Ectodermal cell (in vitro differentiated cells): Measurements from ENCODE around the gene FAM83G.
"Not testable (repeated sequence)": the region's sequence is repeated elsewhere in the genome, so short reads cannot be mapped to it uniquely, and the experiment has no call there.

ENCODE experiments used
- H3K27ac ChIP-seq: 2 replicates; pipeline ENCODE4 v1.7.0; 2013; ENCODE audit warnings: mild to moderate bottlenecking, low read depth, low read length; ENCODE audit not compliant: insufficient read depth, poor library complexity, severe bottlenecking
- H3K27me3 ChIP-seq: 2 replicates; pipeline ENCODE4 v1.7.0; 2013; ENCODE audit warnings: mild to moderate bottlenecking, low read length; ENCODE audit not compliant: insufficient read depth, control insufficient read depth, poor library complexity, severe bottlenecking
- H3K36me3 ChIP-seq: one replicate; pipeline ENCODE4 v1.7.0; 2013; ENCODE audit warnings: low read length; ENCODE audit not compliant: control insufficient read depth, insufficient read depth
- H3K4me1 ChIP-seq: one replicate; pipeline ENCODE4 v1.7.0; 2013; ENCODE audit warnings: low read length; ENCODE audit not compliant: control insufficient read depth, insufficient read depth
- H3K4me3 ChIP-seq: 2 replicates; pipeline ENCODE4 v1.7.0; 2013; ENCODE audit warnings: low read depth, low read length, control low read depth; ENCODE audit not compliant: insufficient read depth
- H3K9me3 ChIP-seq: 2 replicates; pipeline ENCODE4 v1.7.0; 2013; ENCODE audit warnings: mild to moderate bottlenecking, low read length, moderate library complexity; ENCODE audit not compliant: control insufficient read depth
- WGBS, 2 experiments: methylation state at CpG; one replicate each; pipeline ENCODE4 v1.1.7; 2013; ENCODE audit warnings: missing lambda C conversion rate in 2 of 2; 5-methylcytosine and 5-hydroxymethylcytosine counted together

The FAM83G gene

DNA sequence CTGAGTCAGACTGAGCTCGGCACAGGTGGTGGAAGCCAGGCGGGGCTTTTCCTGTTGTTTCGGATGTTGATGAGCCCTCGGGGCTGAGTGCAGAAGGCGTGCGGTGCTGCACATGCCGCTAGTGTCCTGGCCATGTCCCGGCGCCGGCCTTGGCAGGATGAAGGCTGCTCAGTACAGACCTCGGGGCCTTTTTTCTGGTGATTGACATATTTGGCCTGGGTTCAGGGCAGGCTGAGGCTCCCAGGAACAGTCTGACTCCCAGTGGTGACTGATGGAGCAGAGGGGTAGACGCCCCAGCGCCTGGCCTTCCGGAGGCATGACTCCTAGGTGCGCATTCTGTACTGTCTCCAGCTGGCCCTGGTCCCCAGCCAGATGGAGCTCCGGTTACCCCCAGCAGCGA lies 33.4 kb upstream of the FAM83G start:
- not testable (repeated sequence) for H3K27ac ChIP-seq, H3K4me1 ChIP-seq, H3K9me3 ChIP-seq, H3K27me3 ChIP-seq, H3K36me3 ChIP-seq, H3K4me3 ChIP-seq
- WGBS, 2 experiments: no CpG with 5 or more reads among the region's 17 CpGs

DNA sequence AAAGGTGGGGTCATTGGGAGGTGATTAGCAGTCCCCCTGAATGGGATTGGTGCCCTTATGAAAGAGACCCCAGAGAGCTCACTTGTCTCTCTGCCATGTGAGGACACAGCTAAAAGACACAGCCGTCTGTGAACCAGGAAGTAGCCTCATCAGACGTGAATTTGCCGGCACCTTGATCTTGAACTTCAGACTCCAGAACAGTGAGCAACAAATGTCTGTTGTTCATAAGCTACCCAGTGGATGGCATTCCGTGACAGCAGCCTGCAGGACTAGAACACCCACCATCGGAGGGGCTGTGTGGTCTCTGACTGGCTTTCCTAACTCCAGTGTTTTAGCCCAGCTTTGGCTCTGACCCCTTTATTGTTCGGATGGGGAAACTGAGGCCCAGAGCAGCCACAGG lies 33.0 kb upstream of the FAM83G start:
- not testable (repeated sequence) for H3K4me3 ChIP-seq, H3K27ac ChIP-seq, H3K36me3 ChIP-seq, H3K9me3 ChIP-seq, H3K27me3 ChIP-seq, H3K4me1 ChIP-seq
- no CpG with 5 or more reads among the region's 6 CpGs for WGBS, 2 experiments

DNA sequence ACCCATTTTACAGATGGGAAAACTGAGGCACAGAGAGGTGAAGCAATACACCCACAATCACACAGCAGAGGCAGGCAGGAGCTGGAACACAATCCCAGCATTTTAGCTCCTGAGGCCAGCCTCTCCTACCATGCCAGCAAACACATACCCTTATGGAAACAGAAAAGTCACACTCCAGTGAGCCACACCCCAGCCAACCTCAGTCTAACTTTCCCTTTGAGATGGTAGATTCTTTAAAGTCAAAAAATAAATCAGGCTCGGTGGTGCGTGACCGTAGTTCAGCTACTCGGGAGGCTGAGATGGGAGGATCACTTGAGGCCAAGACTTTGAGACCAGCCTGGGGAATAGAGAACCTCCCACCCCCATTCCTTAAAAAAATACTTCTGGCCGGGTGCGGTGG lies 31.6 kb upstream of the FAM83G start:
- H3K36me3 ChIP-seq, H3K27me3 ChIP-seq, H3K4me1 ChIP-seq, H3K9me3 ChIP-seq, H3K4me3 ChIP-seq, H3K27ac ChIP-seq: not testable (repeated sequence)
- WGBS, 2 experiments: no CpG with 5 or more reads among the region's 6 CpGs

DNA sequence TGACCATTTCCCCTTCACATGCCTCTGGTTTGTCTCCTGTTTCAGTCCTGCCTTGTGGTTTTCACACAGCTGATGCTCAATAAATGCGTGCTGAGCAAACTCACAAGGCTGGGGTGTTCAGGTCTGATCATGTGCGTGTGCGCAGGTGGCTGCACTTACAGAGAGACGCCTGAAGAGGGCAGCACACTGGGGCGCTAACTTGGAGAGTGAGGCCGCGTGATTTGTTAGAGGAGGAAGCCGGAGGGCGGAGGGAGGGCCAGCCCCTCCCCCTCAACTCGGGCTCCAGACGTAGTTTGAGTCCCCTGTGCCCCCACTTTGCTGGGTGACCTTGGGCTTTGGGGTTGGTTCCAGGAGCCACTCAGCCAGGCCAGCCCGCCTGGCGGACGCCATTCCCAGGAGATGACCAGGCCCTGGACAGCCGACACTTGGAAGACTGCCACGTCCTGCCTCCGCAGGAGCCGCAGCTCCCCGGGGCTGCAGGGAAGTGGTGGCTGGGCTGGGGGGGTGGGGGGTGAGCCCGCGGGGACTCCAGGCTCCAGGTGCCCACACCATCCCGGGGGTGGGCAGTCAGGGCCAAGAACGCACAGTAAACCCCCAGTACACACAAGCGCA lies 27.9 kb upstream of the FAM83G start:
- not testable (repeated sequence) for H3K36me3 ChIP-seq, H3K4me3 ChIP-seq, H3K27ac ChIP-seq, H3K4me1 ChIP-seq, H3K27me3 ChIP-seq, H3K9me3 ChIP-seq
- WGBS, 2 experiments: no CpG with 5 or more reads among the region's 24 CpGs

DNA sequence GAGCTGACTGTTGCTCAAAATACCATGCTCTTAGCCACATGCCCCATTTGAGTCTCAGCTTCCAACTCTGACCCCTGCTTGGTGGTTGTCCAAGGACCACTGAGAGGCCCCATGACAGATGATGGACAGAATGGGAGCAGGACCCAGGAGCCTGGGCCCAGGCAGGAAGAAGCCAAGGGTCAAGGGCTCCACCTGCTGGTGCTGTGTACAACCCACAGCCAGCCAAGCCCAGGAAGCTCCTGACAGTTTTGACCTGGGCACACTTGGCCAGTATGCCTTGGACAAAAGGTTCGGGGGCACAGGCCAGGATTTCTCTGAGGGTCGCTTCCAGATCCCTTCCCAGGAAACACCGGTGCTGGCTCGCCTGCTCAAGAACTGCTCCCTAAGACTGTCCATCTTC lies 27.2 kb upstream of the FAM83G start:
- not testable (repeated sequence) for H3K27me3 ChIP-seq, H3K4me1 ChIP-seq, H3K36me3 ChIP-seq, H3K4me3 ChIP-seq, H3K9me3 ChIP-seq, H3K27ac ChIP-seq
- WGBS, 2 experiments: no CpG with 5 or more reads among the region's 4 CpGs

DNA sequence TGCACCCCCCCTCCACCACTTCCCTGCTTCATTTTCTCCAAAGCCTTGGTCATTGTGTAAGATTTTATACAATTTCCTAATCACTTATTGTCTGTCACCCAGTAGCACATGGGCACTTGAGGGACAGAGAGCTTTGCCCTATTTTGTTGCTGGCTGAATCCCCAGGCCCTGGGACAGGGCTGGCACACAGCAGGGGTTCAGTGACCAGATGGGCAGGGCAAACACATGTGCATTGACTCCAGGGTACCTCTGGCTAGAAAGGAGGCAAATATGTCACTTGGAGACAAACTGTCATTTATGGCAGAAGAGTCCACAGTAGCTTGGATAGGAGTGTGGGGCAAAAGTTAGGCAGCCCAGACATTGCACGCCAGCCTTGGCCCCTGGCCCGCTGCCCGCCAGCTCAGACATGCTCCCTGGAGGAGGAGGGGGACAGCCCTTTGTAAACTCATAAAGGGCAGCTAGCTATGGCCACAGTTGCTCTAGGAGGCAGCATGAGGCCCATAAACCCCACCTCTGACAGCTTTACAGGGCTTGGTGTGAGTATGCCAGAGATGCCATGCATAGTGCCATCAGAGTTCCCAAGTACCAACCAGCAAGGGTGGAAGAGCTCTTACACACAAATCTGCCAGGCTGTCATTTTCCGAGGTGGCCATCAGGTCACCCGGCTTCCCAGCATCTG lies 26.3 kb upstream of the FAM83G start:
- not testable (repeated sequence) for H3K4me3 ChIP-seq, H3K27ac ChIP-seq, H3K27me3 ChIP-seq, H3K9me3 ChIP-seq, H3K36me3 ChIP-seq, H3K4me1 ChIP-seq
- WGBS, 2 experiments: 91% methylated on average over 1 of the region's 5 CpGs; no CpG with 5 or more reads in 1 of the 2 experiments

DNA sequence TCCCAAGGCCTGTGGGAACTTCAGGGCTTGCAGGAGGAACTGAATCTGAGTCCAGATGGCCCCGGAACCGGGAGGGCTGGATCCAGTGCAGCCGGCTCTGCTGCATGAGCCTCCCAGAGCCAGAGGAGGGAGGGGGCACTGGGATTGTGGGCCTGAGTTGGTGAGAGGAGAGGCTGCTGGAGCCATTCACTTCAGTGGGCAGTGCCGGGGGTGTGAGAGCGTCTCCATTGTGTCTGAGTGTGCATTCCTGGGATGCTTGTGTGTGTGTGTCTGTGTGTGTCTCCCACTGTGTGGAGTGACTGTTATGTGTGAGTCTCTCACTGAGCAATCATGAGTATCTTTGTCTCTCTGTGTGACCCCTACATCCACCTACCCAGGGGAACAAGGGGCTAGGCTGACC lies 25.2 kb upstream of the FAM83G start:
- not testable (repeated sequence) for H3K36me3 ChIP-seq, H3K9me3 ChIP-seq, H3K4me1 ChIP-seq, H3K27ac ChIP-seq, H3K4me3 ChIP-seq, H3K27me3 ChIP-seq
- WGBS, 2 experiments: no CpG with 5 or more reads among the region's 5 CpGs

DNA sequence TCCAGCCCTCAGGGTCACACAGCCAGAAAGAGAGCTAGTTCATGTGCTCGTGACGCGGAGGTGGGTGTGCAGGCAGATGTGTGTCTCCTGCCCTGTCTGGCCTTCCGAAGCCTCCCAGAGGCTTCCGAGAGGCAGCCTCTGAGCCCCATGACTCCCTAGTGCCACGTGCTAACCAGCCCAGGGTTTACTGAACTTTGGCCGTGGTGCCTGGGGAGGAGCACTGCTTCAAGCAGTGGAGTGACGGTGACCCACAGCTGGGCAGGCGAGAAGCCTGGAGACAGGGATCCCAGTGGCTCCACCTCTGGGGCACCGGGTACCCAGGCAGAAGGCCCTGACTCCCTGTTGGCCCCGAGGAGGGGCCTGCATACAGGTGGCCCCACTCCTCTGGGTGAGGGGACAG lies 24.1 kb upstream of the FAM83G start:
- not testable (repeated sequence) for H3K9me3 ChIP-seq, H3K27ac ChIP-seq, H3K4me3 ChIP-seq, H3K4me1 ChIP-seq, H3K36me3 ChIP-seq, H3K27me3 ChIP-seq
- no CpG with 5 or more reads among the region's 11 CpGs for WGBS, 2 experiments

DNA sequence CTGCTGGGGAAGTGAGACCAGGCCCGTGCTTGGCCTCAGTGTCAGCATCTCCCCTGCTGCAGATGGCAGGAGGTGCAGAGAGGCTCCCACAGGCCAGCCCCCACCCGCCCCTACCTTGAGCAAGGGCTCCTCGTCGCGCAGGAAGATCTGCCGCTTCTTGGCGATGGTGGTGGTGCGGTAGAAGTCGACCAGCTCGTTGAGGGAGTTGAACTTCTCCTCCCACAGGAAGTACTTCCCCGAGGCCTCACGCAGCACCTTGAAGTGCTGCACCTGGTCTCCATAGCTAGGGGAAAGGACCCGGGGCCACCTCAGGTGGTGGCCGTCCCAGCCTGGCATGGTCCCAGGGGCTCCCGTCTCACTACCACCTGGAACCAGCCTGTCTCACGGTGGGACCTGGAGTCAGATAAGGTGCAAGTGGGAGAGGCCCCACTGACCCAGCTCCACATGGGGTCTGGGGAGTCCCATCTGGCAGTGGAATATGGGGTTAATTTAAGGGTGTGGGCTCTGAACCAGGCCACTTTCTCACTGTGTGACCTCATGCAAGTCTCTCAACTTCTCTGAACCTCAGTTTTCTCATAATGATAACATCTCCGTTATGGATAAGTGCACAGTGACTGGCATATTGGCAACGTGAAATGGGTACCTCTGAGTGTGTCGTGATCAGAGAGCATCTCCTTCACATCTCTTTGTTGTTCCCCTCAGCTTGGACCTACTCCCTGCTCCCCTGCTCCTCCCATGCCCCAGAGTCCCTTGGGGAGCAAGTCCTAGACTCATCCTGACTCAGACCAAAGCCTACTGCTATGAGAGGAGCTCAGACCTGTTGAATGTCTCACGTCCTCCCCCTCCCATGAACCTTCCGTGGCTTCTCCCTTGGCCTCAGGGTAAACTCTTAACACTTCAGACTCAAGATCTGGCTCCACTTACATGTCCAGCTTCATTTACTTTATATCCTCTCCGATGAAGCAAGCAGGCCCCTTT lies 19.8 kb upstream of the FAM83G start:
- H3K36me3 ChIP-seq: no peaks in the 10 kb centered on the region
- no peaks in the 10 kb centered on the region for H3K4me1 ChIP-seq
- H3K9me3 ChIP-seq: no peaks in the 10 kb centered on the region
- 93 to 94% methylated on average over 22 of the region's 22 CpGs for WGBS, 2 experiments
- no peak overlapping the region for H3K27ac ChIP-seq
- no peaks in the 10 kb centered on the region for H3K27me3 ChIP-seq
- H3K4me3 ChIP-seq: no peak overlapping the region

DNA sequence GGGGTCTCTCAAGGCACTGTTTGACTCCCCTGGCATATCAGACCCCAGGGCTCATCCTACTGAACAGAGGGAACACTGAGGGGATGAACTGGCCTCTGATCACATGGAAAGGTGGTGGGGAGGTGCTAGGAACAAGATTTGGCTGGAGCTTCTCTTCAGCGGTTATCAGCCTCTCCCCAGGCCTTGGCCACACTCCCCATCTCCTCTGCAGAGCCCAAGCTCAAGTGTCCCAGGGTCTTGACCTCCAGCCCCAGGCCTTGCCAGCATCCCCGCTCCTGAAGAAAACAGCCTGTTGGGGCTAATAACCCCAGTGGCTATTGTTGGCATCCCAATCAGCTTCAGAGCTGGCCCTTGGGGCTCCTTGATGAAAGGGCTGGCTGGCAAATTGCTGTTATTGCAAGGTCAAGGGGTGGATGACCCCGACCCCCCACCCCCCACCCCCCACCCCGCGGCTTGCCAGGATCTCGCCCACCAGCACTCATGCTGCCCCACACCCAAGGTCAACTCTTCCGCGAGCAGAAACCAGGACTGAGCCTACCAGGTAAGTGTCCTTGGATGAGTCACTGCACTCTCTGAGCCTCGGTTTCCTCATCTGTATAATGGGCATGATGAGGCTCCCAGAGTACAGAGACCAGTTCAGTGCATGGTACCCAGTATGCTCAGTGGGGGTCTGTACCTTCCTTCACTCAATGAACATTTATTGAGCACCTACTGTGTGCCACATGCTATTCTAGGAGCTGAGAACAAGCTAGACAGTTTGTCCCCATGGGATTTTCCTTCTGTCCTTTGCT lies 18.8 kb upstream of the FAM83G start:
- Histone ChIP-seq H3K4me3 (no peak overlapping the region), H3K27ac (no peak overlapping the region), H3K27me3 (no peaks in the 10 kb centered on the region), H3K36me3 (no peaks in the 10 kb centered on the region), H3K4me1 (no peaks in the 10 kb centered on the region), H3K9me3 (no peaks in the 10 kb centered on the region)
- WGBS, 2 experiments: 82 to 85% methylated on average over 8 of the region's 9 CpGs
